Gastrocnemius medialis (tissue), 4 donors: Measurements from ENCODE around the gene RNF187. TPM values are rescaled to one million over a fixed set of nuclear protein-coding genes. Genes with fewer than 3 reads are reported as not detected.

Source experiments
- ATAC-seq, 2 donors: fragments of 150-250 bp; one replicate each; pipeline ENCODE4 v1.9.1; 2016
- DNase-seq, 2 donors: peaks; one replicate each; pipeline ENCODE4 v3.0.0-alpha.2; 2019
- H3K27ac ChIP-seq, 4 donors: fragments of 200-600 bp; sonication (generic); 1 replicate in 1 of 4; 2 replicates in 3 of 4; pipeline ENCODE4 v1.5.1; 2016 to 2018; ENCODE audit warnings: mild to moderate bottlenecking in 2 of 4, moderate library complexity in 1 of 4
- H3K27me3 ChIP-seq, 3 donors: fragments of 200-600 bp; sonication (generic) in 2 of 3; 1 replicate in 1 of 3; 2 replicates in 2 of 3; pipeline versions ENCODE4 v1.5.1 to v1.6.0; 2016 to 2019; ENCODE audit warnings: mild to moderate bottlenecking in 1 of 3, moderate library complexity in 1 of 3
- H3K36me3 ChIP-seq, 2 donors: fragments of 200-600 bp; sonication (generic) in 1 of 2; one replicate each; pipeline ENCODE4 v1.5.1; 2017 to 2018
- H3K4me1 ChIP-seq, 2 donors: fragments of 200-600 bp; sonication (generic) in 1 of 2; one replicate each; pipeline ENCODE4 v1.5.1; 2016 to 2017; ENCODE audit warnings: mild to moderate bottlenecking in 2 of 2
- H3K4me3 ChIP-seq, 4 donors: fragments of 200-600 bp; sonication (generic) in 3 of 4; 1 replicate in 1 of 4; 2 replicates in 3 of 4; pipeline ENCODE4 v1.5.1; 2016 to 2019; ENCODE audit warnings: mild to moderate bottlenecking in 2 of 4
- H3K9me3 ChIP-seq, 3 donors: fragments of 200-600 bp; sonication (generic) in 2 of 3; 1 replicate in 1 of 3; 2 replicates in 2 of 3; pipeline ENCODE4 v1.5.1; 2016 to 2019
- POLR2A ChIP-seq, 2 donors: fragments of 450-650 bp; IDR thresholded peaks; one replicate each; pipeline ENCODE4 v1.6.1; 2017; ENCODE audit warnings: antibody characterized with exemption in 2 of 2, mild to moderate bottlenecking in 2 of 2, moderate library complexity in 2 of 2
- in situ Hi-C, 4 donors: fragments of 200-750 bp; cut with MboI; loops; one replicate each; pipeline versions ENCODE4 v1.15.0 to v1.8.0; 2017; ENCODE audit warnings: low sequenced_read_pairs in 4 of 4
- intact Hi-C: fragments of 100-400 bp; cut with DNase I; formaldehyde crosslinking; loops from one replicate; pipeline ENCODE4 v1.15.1; 2023; ENCODE audit warnings: low total_unique reads
- total RNA-seq, 4 donors: library from RNA; depleted of rRNA; stranded (reverse); fragments of >200 nt; gene quantifications; one replicate each; pipeline versions ENCODE4 v1.1.0 to v1.2.3, GENCODE V29; 2016
- TF ChIP-seq, protein P1 (sequence below), 5 experiments: fragments of 450-650 bp in 3 of 5; fragments of 200-600 bp in 2 of 5; sonication (generic) in 2 of 5; IDR thresholded peaks in 4 of 5; conservative IDR thresholded peaks in 1 of 5; 1 replicate in 4 of 5; 2 replicates in 1 of 5; pipeline ENCODE4 v1.5.1; 2016 to 2019; ENCODE audit warnings: antibody characterized with exemption in 5 of 5, mild to moderate bottlenecking in 3 of 5, moderate library complexity in 3 of 5

The RNF187 gene
- total RNA-seq, 4 donors from 2014 or later = 33.5 to 99.8 (median 62.5) TPM

DNA sequence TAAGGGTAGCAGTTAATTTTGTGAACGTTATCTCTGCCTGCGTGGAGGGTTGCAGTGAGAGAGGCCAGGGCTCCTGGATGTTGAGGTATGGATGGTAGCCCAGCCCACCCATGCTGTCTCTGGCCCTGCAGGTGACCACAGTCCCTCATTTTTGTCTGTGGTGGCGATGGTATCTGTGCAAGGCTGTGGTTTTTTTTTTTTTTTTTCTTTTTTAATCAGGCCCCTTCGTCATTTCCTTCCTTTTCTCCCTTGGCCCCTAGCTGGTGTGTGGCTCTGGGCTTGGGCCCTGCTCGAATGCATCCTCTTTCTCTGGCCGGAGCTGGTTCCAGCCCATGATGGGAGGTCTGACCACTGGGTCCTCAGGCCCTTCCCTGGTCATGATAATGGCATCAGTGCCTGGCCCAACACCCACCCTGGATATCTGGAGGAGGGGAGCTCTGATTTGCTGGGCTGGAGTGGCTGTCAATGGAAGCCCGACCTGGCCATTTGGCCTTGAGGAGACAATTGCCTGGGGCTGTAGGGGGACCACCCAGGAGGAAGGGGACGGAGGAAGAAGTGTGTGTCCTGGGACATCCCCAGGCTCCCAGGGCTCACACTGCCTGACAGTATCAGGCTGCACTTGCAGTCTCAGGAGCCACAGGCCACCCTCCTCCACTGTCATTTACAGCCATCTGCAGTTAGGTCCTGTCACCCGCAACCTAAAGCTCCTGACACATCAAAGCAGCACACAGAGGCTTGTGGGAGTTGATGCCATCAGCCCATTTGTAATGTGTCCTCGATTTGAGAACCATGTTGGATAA, 8.1 kb upstream of the RNF187 start:
- Histone ChIP-seq H3K36me3 (no peaks in the 10 kb centered on the region), H3K9me3 (no peaks in the 10 kb centered on the region), H3K27me3 (peaks cover 0 to 3% (median 0%) of the 10 kb centered on the region in 3 donors), H3K27ac (no peak overlapping the region), H3K4me3 (no peak overlapping the region), H3K4me1 (no peaks in the 10 kb centered on the region)
- in situ Hi-C loops = no loop called here
- TF ChIP-seq, protein P1, sequence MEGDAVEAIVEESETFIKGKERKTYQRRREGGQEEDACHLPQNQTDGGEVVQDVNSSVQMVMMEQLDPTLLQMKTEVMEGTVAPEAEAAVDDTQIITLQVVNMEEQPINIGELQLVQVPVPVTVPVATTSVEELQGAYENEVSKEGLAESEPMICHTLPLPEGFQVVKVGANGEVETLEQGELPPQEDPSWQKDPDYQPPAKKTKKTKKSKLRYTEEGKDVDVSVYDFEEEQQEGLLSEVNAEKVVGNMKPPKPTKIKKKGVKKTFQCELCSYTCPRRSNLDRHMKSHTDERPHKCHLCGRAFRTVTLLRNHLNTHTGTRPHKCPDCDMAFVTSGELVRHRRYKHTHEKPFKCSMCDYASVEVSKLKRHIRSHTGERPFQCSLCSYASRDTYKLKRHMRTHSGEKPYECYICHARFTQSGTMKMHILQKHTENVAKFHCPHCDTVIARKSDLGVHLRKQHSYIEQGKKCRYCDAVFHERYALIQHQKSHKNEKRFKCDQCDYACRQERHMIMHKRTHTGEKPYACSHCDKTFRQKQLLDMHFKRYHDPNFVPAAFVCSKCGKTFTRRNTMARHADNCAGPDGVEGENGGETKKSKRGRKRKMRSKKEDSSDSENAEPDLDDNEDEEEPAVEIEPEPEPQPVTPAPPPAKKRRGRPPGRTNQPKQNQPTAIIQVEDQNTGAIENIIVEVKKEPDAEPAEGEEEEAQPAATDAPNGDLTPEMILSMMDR (IDR thresholded peaks at IDR 0.05 in 4 of 5, conservative IDR thresholded peaks at IDR 0.05 in 1 of 5) = no peak
- TF ChIP-seq POLR2A (IDR thresholded peaks at IDR 0.05) = no peak
- ATAC-seq = no peak
- no peak for DNase-seq
- intact Hi-C loops = no loop called here

DNA sequence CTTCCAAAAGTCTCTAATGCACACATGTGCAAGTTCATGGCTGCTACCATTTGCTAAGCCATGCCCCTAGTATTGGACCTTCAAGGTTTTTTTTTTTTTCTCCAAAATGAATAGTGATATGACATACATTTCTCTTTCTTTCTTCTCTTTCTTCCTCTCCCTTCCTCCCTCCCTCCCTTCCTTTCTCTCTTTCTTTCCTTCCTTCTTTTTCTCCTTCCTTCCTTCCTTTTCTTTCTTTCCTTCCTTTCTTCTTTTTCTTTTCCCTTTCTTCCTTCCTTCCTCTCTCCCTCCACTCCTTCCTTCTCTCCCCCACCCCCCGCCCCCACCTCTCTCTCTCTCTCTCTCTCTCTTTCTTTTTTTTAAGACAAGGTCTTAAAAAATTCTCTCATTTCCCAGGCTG, 3.4 kb upstream of the RNF187 start:
- Histone ChIP-seq H3K4me1 (peaks cover 17 to 19% of the 10 kb centered on the region in 2 donors), H3K9me3 (no peaks in the 10 kb centered on the region), H3K4me3 (no peak overlapping the region), H3K27me3 (no peaks in the 10 kb centered on the region), H3K36me3 (no peaks in the 10 kb centered on the region), H3K27ac (no peak overlapping the region)
- TF ChIP-seq POLR2A (IDR thresholded peaks at IDR 0.05) = no peak
- TF ChIP-seq, protein P1 (IDR thresholded peaks at IDR 0.05 in 4 of 5, conservative IDR thresholded peaks at IDR 0.05 in 1 of 5) = no peak
- DNase-seq = no peak
- intact Hi-C loops = loop anchor here (10.0 kb wide), 1 partner anchor 379 kb away; the partner anchor contains the start of genes C1orf35 and MRPL55
- no peak for ATAC-seq
- in situ Hi-C loops = no loop called here

DNA sequence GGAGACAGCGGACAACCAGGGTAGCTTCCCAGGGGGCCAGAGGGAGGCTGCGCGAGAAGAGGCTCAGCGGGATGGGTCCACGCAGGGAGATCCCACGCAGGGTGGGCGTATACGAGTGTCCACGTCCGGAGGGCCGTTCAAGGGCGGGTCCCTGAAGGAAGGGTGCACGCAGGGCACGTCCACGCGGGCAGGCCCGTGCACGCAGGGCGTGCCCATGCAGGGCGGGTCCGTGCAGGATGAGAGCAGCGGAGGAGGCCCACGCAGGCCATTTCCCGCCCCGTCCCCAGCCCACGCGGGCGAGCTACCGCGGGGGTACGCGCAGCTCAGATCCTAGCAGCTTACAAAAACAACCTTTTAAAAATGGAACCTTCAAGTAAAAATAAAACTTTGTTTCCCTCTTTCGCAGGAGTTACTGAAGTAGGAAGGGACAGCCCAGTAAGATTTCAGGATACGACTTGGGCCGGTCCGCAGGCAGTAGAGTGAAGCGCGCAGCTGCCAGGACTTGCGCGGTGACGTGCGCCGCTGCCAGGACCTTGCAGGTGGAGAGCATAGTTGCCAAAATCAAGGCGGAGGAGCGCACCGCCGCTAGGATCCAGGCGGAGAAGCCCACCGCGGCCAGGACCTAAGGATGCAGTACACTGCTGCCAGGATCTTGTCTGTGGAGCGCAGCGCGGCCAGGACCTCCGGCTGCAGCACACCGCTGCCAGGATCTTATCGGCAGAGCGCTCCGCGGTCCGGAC, 416 bp upstream of the RNF187 start:
- DNase-seq = peak; percentile 11 to 58
- intact Hi-C loops (loop anchor here (10.0 kb wide), 1 partner anchor 382 kb away; the partner anchor contains the start of genes C1orf35 and MRPL55), in situ Hi-C loops (no loop called here)
- Histone ChIP-seq H3K4me3 (peak overlapping the region; percentile 77 to 99 (median 96)), H3K27me3 (no peaks in the 10 kb centered on the region), H3K36me3 (peaks cover 0 to 12% of the 10 kb centered on the region in 2 donors), H3K4me1 (peaks cover 38 to 39% of the 10 kb centered on the region in 2 donors), H3K9me3 (no peaks in the 10 kb centered on the region), H3K27ac (peak overlapping the region; percentile 92 to 97 (median 96))
- TF ChIP-seq, protein P1 (IDR thresholded peaks at IDR 0.05 in 4 of 5, conservative IDR thresholded peaks at IDR 0.05 in 1 of 5) = peak in 2 of 5 experiments; percentile 43 to 55
- no peak for TF ChIP-seq POLR2A (IDR thresholded peaks at IDR 0.05)
- ATAC-seq = peak; percentile 66 to 71

DNA sequence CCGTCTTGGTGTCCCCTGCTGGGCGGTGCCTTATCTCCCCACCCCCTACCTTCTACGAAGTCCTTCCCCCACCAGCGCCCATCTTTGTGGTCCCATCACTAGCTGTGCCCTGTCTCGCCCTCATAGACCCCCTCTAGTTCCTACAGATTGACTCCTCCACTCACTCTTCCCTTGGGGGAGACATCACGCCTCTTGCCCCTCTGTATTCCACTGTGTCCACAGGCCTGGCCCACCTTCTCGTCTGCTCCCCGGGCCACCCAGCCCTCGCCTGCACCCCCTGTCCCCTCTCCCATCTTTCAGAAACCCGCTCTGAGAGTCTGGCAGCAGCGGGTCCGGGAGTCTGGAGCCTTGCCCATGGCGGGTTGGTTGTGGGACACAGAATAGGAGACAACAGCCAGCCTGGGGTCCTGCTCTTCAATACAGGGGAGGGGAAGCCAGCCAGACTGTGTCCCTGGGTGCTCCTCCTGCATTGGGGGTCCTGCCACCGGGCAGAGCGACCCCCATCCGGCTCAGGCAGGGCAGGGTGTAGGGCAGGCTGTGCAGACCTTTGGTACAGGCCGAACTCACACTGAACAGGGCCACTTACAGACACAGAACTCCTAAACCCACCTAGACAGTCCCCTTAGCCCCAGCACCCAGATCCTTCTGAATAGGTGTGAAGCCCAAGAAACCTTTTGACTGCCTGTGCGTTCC, 1.1 kb downstream of the RNF187 start:
- ATAC-seq = no peak
- intact Hi-C loops = loop anchor here (10.0 kb wide), 1 partner anchor 383 kb away; the partner anchor contains the start of genes C1orf35 and MRPL55
- peaks cover 38 to 39% of the 10 kb centered on the region in 2 donors for H3K4me1 ChIP-seq

More for the DNA sequence above, 1.1 kb downstream of the RNF187 start:
- Histone ChIP-seq H3K4me3 (peak overlapping the region; percentile 77 to 99 (median 96)), H3K27ac (peak overlapping the region; percentile 74 to 97 (median 96)), H3K36me3 (peaks cover 0 to 19% of the 10 kb centered on the region in 2 donors), H3K9me3 (no peaks in the 10 kb centered on the region), H3K27me3 (no peaks in the 10 kb centered on the region)
- in situ Hi-C loops = no loop called here
- TF ChIP-seq, protein P1 (IDR thresholded peaks at IDR 0.05 in 4 of 5, conservative IDR thresholded peaks at IDR 0.05 in 1 of 5) = no peak
- TF ChIP-seq POLR2A (IDR thresholded peaks at IDR 0.05) = no peak
- no peak for DNase-seq
